HG03520 (cell line): Measurements from ENCODE around the gene MYADM.
"Not testable (repeated sequence)": the region's sequence is repeated elsewhere in the genome, so short reads cannot be mapped to it uniquely, and the experiment has no call there.

ENCODE experiments used
- ATAC-seq: cut with Tn5 transposase; IDR thresholded peaks from one replicate; pipeline ENCODE4 v1.9.1; 2021; ENCODE audit warnings: mild to moderate bottlenecking, moderate library complexity; ENCODE audit not compliant: unreplicated experiment

MYADM gene

DNA sequence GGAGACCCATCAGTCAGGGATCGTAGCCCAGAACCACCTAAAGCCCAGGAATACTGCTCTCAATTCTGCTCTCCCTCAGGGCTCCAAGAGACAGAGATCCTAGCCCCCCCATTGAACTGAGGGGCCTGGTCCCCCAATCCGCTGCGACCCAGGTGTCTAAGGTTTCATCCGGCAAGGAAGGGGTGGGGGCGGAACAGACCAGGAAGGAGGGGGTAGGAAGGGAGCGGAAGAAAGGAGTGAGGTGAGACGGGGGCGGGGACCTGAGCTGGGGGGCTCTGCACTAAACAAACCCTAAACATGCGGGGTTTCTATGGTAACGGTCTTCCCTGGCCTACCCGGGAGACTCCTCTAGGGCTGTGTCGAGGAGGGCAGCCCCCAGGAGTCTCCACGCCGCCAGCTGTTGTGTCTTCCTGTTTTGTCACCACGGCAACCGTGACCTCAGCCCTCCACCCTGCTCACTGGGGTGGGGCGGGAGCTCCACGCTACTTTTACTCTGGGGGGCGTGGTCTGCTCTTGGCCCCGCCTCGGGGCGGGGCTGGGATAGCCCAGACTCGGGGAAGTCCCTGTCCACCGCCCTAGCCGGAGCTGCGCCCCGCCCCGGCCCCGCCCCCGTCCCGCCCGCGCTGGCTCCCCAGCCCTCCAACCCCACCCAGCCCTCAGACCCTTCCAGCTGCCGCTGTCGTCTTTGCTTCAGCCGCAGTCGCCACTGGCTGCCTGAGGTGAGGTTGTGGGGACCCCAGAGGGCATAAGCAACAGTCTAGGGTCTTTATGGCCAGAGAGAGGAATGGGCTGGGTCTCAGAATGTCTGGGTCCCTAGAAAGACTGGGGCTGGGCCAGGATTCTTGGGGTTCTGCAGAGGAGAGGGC, at the start of gene MYADM:
Gene MYADM, plus strand, starts transcription at position 659 of the 866 bp plus-strand sequence. CDS start 5,647 bp downstream, outside the sequence.
- peak; percentile 64 for ATAC-seq

DNA sequence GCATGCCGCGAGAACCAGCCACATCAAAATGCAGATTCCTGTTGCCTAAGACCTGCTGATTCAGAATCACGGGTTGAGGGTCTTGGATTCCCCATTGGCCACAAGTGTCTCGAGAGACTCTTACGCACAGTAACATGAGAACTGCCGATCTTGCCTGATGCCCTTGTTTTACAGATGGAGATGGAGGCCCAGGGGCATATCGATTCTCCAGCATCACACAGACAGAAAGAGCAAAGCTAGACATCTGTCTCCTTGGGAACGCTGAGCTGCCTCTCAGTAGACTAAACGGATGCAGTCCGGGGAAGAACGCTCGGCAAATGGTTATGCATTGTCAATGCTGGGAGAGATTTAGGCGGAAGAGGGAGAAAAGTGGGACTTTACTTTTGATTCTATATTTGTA, 48.9 kb upstream of the MYADM start:
- ATAC-seq, result no peak

GRCh38 chr19:53819861-53820260, 47.8 kb upstream of the MYADM start:
- no peak for ATAC-seq

GRCh38 chr19:53823380-53824120, 44.1 kb upstream of the MYADM start:
- no peak for ATAC-seq

DNA sequence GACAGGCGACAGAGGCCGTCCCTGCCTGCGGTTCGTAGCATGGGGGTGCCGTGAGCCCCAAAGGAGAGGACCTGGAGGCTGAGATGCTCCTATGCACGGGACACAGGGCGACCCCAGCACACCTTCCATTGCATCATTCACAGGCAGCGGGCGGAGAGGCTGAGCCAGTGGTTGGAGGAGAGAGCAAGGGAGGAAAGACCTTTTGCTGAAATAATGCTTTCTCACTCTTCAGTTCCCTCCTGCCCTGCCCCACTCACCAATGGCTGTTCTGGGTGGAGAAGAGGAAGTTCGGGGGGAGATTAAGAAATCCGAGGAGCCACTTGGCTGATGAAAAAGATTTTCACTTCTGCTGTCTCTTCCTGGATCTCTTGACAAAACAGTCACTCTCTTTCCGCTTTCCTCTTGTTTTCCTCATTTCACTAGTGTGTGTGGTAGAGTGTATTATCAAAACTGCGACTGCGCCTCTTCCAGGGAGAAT, 43.5 kb upstream of the MYADM start, which contains the start of gene NLRP12:
Gene NLRP12, minus strand, starts transcription at position 181 of the 478 bp plus-strand sequence. Its CDS starts 140 bp downstream, at position 41.
- no peak for ATAC-seq

- ATAC-seq, result no peak
Measured at GRCh38 chr19:53826876-53827275, 40.8 kb upstream of the MYADM start.

GRCh38 chr19:53828531-53828930, 39.2 kb upstream of the MYADM start:
- no peak for ATAC-seq

DNA sequence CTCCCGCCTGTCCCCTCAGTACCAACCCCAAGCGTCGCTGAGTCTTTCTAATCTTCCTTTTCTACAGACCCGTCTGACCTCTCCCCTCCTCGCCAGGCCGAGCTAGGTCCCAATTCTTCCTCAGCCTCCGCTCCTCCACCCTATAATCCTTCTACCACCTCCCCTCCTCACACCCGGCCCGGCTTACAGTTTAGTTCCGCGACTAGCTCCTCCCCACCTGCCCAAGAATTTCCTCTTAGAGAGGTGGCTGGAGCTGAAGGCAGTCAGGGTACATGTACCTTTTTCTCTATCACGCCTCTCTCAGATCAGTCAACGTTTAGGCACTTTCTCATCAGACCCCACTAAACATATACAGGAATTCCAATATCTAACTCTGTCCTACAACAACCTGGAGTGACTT, 34.8 kb upstream of the MYADM start:
- not testable (repeated sequence) for ATAC-seq

- not testable (repeated sequence) for ATAC-seq
Measured at GRCh38 chr19:53838446-53838845, 29.2 kb upstream of the MYADM start.

GRCh38 chr19:53840241-53840640, 27.4 kb upstream of the MYADM start:
- ATAC-seq, result not testable (repeated sequence)

- not testable (repeated sequence) for ATAC-seq
Measured at GRCh38 chr19:53840914-53841313, 26.8 kb upstream of the MYADM start.

GRCh38 chr19:53844849-53845246, 22.8 kb upstream of the MYADM start:
- no peak for ATAC-seq

GRCh38 chr19:53847555-53847954, 20.1 kb upstream of the MYADM start:
- ATAC-seq, result no peak

DNA sequence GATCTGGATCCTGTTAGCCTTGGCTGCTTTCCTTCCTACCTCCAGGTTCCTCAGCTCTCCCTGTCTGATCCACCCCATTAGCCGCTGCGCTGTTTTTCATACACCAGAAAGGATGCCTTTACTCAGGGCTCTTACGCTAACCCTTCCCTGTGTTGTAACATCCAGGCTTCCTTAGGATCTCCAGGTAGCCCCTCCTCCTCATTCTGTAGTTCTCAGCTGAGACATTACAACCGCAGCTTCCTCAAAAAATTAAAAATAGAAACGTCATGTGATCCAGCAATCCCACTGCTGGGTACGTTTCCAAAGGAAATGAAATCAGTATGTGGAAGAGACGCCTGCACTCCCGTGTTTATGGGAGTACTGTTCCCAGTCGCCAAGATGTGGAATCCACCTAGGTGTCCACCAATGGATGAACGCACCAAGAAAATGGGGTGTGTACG, 18.4 kb upstream of the MYADM start:
- no peak for ATAC-seq

- no peak for ATAC-seq
Measured at GRCh38 chr19:53853707-53854106, 14.0 kb upstream of the MYADM start.

DNA sequence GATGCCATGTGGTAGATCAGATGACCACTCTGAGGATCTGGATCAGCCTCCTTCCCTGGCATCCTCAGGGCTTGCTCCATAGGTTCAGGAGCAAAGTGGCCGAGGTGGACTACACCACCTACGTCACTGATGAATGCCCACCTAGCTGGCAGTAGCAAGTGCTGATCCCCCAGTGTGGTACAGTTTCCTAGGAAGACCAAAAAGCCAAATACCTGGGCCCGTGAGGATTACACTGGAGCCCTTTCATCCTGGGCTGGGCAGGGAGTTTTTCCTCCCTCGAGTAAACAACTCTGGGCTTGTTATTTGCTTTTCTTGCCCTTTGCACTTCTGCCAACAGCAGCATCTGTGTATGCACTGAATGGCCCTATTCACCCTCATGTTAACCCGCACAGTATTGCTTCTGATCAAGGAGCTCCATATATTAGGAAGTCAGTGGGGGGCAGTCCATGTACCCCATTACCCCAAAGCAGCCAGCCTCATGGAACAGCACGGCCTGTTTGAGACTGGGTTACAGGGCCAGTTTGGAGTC, 3.3 kb upstream of the MYADM start:
- no peak for ATAC-seq

GRCh38 chr19:53865523-53865917, 2.2 kb upstream of the MYADM start:
- no peak for ATAC-seq

DNA sequence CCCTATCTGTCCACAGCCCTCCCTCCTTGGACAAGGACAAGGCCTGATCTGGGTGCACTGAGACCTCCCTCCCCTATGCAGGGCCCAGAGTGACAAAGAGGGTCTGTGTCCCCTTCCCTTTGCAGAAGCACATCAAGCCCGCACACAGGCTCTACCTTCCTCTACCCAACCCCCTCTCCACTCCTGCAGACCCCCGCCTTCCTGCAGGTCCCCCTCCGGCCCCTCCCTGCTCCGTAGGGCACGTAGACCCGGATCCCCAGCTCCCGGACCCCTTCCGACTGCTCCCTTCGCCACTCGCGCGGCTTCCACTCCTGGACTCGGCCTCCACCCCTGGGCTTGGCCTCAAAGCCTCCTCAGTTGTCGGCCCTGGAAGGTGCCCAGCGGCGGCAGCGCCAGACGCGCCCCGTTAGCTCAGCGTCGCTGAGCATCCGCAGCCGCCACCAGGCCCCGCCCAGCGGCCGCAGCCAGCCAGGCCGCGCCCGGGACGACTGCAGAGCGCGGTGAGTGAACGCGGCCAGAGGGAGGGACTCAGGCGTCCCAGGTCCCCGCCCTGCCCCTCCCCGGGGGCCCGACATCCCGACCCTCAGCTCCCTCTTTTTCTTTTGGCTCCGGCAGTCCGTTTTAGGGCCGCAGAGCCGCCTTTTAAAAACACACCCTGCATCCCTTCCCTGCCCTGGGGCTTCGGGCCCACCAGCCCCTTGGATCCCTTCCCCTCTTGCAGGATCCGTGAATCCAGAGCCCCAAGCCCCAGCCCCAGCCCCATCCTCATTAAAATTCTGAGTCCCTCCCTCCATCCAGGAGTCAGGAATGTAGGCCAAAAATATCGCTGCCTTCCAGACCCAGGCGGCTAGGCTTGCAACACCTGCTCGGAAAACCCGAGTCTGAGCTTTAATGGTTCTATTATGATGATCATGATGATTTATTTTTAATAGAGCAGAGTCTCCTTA, 1.5 kb upstream of the MYADM start:
- no peak for ATAC-seq

DNA sequence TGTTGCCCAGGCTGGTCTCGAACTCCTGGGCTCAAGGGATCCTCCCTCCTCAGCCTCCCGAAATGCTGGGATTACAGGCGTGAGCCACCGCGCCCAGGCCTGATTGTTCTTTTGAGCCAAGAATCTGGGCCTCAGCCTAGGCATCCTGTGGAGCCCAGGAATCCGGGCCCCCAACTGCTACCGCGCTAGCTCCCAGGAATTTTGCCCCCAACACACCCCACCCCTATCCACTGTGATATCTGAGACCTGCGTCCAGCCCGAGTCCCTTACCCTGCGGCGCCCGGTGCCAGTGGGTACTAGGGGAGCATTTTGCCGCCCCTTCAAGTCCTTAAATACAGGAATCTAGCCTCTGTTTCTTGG, 838 bp upstream of the MYADM start:
- no peak for ATAC-seq
